Common myeloid progenitor, CD34-positive (primary cell): Measurements from ENCODE around the gene CEACAM21.

Source experiments
- CTCF ChIA-PET: fragments of 350-600 bp; sonication (Branson Sonifier 250); formaldehyde crosslinking; loops from one replicate; lab custom pipeline; 2021; ENCODE audit warnings: antibody characterized with exemption; lab: Charles Lee
- POLR2A ChIA-PET: fragments of 350-600 bp; sonication (Branson Sonifier 250); formaldehyde crosslinking; loops from one replicate; lab custom pipeline; 2021; ENCODE audit warnings: antibody characterized with exemption; lab: Charles Lee
- DNase-seq, 3 donors: peaks; one replicate each; pipeline versions ENCODE4 v3.0.0 to v3.0.0-alpha.2; 2013
- H3K27ac ChIP-seq, 2 experiments: 1 replicate in 1 of 2; 2 replicates in 1 of 2; pipeline ENCODE4 v1.7.0; 2013; ENCODE audit warnings: inconsistent platforms in 2 of 2, low read length in 2 of 2, mild to moderate bottlenecking in 2 of 2, low read depth in 1 of 2, moderate library complexity in 1 of 2; ENCODE audit not compliant: severe bottlenecking in 2 of 2, insufficient read depth in 1 of 2, poor library complexity in 1 of 2
- H3K27me3 ChIP-seq, 5 experiments: replicated peaks in 2 of 5; 1 replicate in 3 of 5; 2 replicates in 2 of 5; pipeline versions ENCODE4 v1.6.1 to v1.7.0; 2013; ENCODE audit warnings: low read length in 4 of 5, mild to moderate bottlenecking in 2 of 5, moderate library complexity in 2 of 5, inconsistent platforms in 1 of 5; ENCODE audit not compliant: insufficient read depth in 5 of 5, control insufficient read depth in 4 of 5
- H3K36me3 ChIP-seq, 4 experiments: 1 replicate in 2 of 4; 2 replicates in 2 of 4; pipeline versions ENCODE4 v1.6.1 to v1.7.0; 2013; ENCODE audit warnings: low read length in 3 of 4, control low read depth in 1 of 4, mild to moderate bottlenecking in 1 of 4; ENCODE audit not compliant: control insufficient read depth in 4 of 4, insufficient read depth in 4 of 4
- H3K4me1 ChIP-seq, 4 experiments: 1 replicate in 3 of 4; 2 replicates in 1 of 4; pipeline versions ENCODE4 v1.6.1 to v1.7.1; 2013; ENCODE audit warnings: low read length in 3 of 4, mild to moderate bottlenecking in 3 of 4, control low read depth in 1 of 4, inconsistent platforms in 1 of 4, moderate library complexity in 1 of 4; ENCODE audit not compliant: control insufficient read depth in 4 of 4, insufficient read depth in 4 of 4; ENCODE audit errors: control extremely low read depth in 1 of 4
- H3K4me3 ChIP-seq, 7 experiments: 1 replicate in 4 of 7; 2 replicates in 3 of 7; pipeline versions ENCODE4 v1.5.1 to v1.7.0; 2013; ENCODE audit warnings: mild to moderate bottlenecking in 7 of 7, low read length in 6 of 7, moderate library complexity in 6 of 7, inconsistent platforms in 2 of 7, low read depth in 2 of 7, control low read depth in 1 of 7; ENCODE audit not compliant: insufficient read depth in 4 of 7, control insufficient read depth in 1 of 7; ENCODE audit errors: extremely low read depth in 1 of 7
- H3K9me3 ChIP-seq, 5 experiments: 1 replicate in 4 of 5; 2 replicates in 1 of 5; pipeline versions ENCODE4 v1.6.1 to v1.7.1; 2013; ENCODE audit warnings: low read length in 4 of 5, mild to moderate bottlenecking in 2 of 5, inconsistent platforms in 1 of 5, low read depth in 1 of 5, moderate library complexity in 1 of 5; ENCODE audit not compliant: control insufficient read depth in 4 of 5, insufficient read depth in 2 of 5; ENCODE audit errors: control extremely low read depth in 1 of 5
- WGBS: methylation state at CpG from one replicate; pipeline ENCODE4 v1.1.5; 2013; ENCODE audit not compliant: insufficient coverage; 5-methylcytosine and 5-hydroxymethylcytosine counted together

The CEACAM21 gene

GRCh38 chr19:41587101-41587837 lies 11.3 kb downstream of the CEACAM21 start:
- DNase-seq = no peak
- H3K9me3 ChIP-seq = peaks cover 0 to 8% (median 2%) of the 10 kb centered on the region in 5 experiments
- H3K27me3 ChIP-seq = peaks cover 0 to 5% (median 0%) of the 10 kb centered on the region in 5 experiments
- POLR2A ChIA-PET = no interaction called here
- no peaks in the 10 kb centered on the region for H3K4me1 ChIP-seq
- WGBS = 98% methylated on average over 5 of the region's 9 CpGs
- H3K27ac ChIP-seq = no peak overlapping the region
- H3K4me3 ChIP-seq = no peak overlapping the region
- CTCF ChIA-PET = interaction anchor here (0.7 to 2.1 kb wide), 4 partner anchors 10 to 148 kb away, joined by 3 to 6 read pairs (median 4); partner anchors contain the start of gene DMAC2
- peaks cover 0 to 48% (median 2%) of the 10 kb centered on the region in 4 experiments for H3K36me3 ChIP-seq

GRCh38 chr19:41587838-41588210 lies 11.9 kb downstream of the CEACAM21 start:
- H3K27me3 ChIP-seq = peaks cover 0 to 5% (median 0%) of the 10 kb centered on the region in 5 experiments
- ChIA-PET POLR2A (no interaction called here), CTCF (interaction anchor here (2.1 kb wide), 1 partner anchor 10 kb away, joined by 6 read pairs; no protein-coding TSS in a partner anchor)
- peaks cover 0 to 43% (median 2%) of the 10 kb centered on the region in 4 experiments for H3K36me3 ChIP-seq
- H3K4me3 ChIP-seq = no peak overlapping the region
- peaks cover 0 to 3% (median 0%) of the 10 kb centered on the region in 5 experiments for H3K9me3 ChIP-seq
- 77% methylated on average over 3 of the region's 4 CpGs for WGBS
- no peaks in the 10 kb centered on the region for H3K4me1 ChIP-seq
- no peak overlapping the region for H3K27ac ChIP-seq
- no peak for DNase-seq

GRCh38 chr19:41588497-41589209 lies 12.7 kb downstream of the CEACAM21 start:
- DNase-seq = peak in 2 of 3 donors; percentile 44 to 45
- H3K9me3 ChIP-seq = peaks cover 0 to 4% (median 0%) of the 10 kb centered on the region in 5 experiments

GRCh38 chr19:41589371-41589770 lies 13.4 kb downstream of the CEACAM21 start:
- no peak overlapping the region for H3K27ac ChIP-seq
- CTCF ChIA-PET = interaction anchor here (1.1 to 2.1 kb wide), 2 partner anchors 8 to 10 kb away, joined by 4 to 6 read pairs; no protein-coding TSS in a partner anchor
- WGBS = 100% methylated on average over 2 of the region's 2 CpGs
- no peak for DNase-seq
- H3K4me3 ChIP-seq = no peak overlapping the region
- H3K9me3 ChIP-seq = peaks cover 0 to 6% (median 0%) of the 10 kb centered on the region in 5 experiments
- peaks cover 0 to 27% (median under 1%) of the 10 kb centered on the region in 4 experiments for H3K36me3 ChIP-seq
- no peaks in the 10 kb centered on the region for H3K4me1 ChIP-seq
- H3K27me3 ChIP-seq = peaks cover 0 to 5% (median 0%) of the 10 kb centered on the region in 5 experiments
- POLR2A ChIA-PET = no interaction called here

More at GRCh38 chr19:41588497-41589209, 12.7 kb downstream of the CEACAM21 start:
- POLR2A ChIA-PET = no interaction called here
- H3K4me1 ChIP-seq = no peaks in the 10 kb centered on the region
- H3K27me3 ChIP-seq = peaks cover 0 to 5% (median 0%) of the 10 kb centered on the region in 5 experiments
- H3K36me3 ChIP-seq = peaks cover 0 to 34% (median 2%) of the 10 kb centered on the region in 4 experiments
- H3K4me3 ChIP-seq = no peak overlapping the region
- 67% methylated on average over 4 of the region's 6 CpGs for WGBS
- H3K27ac ChIP-seq = no peak overlapping the region
- CTCF ChIA-PET = interaction anchor here (1.1 to 2.1 kb wide), 2 partner anchors 9 to 11 kb away, joined by 4 to 6 read pairs; no protein-coding TSS in a partner anchor

- Histone ChIP-seq H3K9me3 (peaks cover 0 to 6% (median 0%) of the 10 kb centered on the region in 5 experiments), H3K4me1 (peaks cover 0 to 2% (median 0%) of the 10 kb centered on the region in 4 experiments), H3K36me3 (peaks cover 0 to 12% (median 0%) of the 10 kb centered on the region in 4 experiments), H3K27ac (no peak overlapping the region), H3K4me3 (no peak overlapping the region), H3K27me3 (peaks cover 0 to 5% (median 0%) of the 10 kb centered on the region in 5 experiments)
- POLR2A ChIA-PET = no interaction called here
- DNase-seq = no peak
- CTCF ChIA-PET = interaction anchor here (0.9 to 1.4 kb wide), 3 partner anchors 10 to 27 kb away, joined by 3 read pairs; no protein-coding TSS in a partner anchor
Observed at GRCh38 chr19:41590936-41591335, 15.0 kb downstream of the CEACAM21 start.

- peaks cover 0 to 8% (median 0%) of the 10 kb centered on the region in 5 experiments for H3K27me3 ChIP-seq
- ChIA-PET CTCF (no interaction called here), POLR2A (no interaction called here)
- H3K36me3 ChIP-seq = peaks cover 0 to 3% (median 0%) of the 10 kb centered on the region in 4 experiments
- no peak for DNase-seq
- 43% methylated on average over 3 of the region's 5 CpGs for WGBS
- peaks cover 0 to 2% (median 0%) of the 10 kb centered on the region in 4 experiments for H3K4me1 ChIP-seq
- peaks cover 0 to 6% (median 0%) of the 10 kb centered on the region in 5 experiments for H3K9me3 ChIP-seq
- H3K4me3 ChIP-seq = no peak overlapping the region
- no peak overlapping the region for H3K27ac ChIP-seq
Observed at GRCh38 chr19:41591951-41592562, 16.1 kb downstream of the CEACAM21 start.
